Transverse colon (tissue), 4 donors: ENCODE data around the gene MAP1A. TPM values are rescaled to one million over a fixed set of nuclear protein-coding genes. Genes with fewer than 3 reads are reported as not detected.

Experiments used
- DNase-seq: peaks from one replicate; pipeline ENCODE4 v3.0.0-alpha.2; 2019
- H3K27ac ChIP-seq, 4 donors: fragments of 200-600 bp; sonication (generic); 2 replicates each; pipeline ENCODE4 v1.5.1; 2016 to 2018; ENCODE audit warnings: inconsistent platforms in 4 of 4
- H3K27me3 ChIP-seq: fragments of 200-600 bp; sonication (generic); 2 replicates; pipeline ENCODE4 v1.5.1; 2017; ENCODE audit warnings: inconsistent platforms
- H3K36me3 ChIP-seq, 4 donors: fragments of 200-600 bp; sonication (generic); 2 replicates each; pipeline ENCODE4 v1.5.1; 2017 to 2019; ENCODE audit warnings: inconsistent platforms in 4 of 4
- H3K4me1 ChIP-seq, 4 donors: fragments of 200-600 bp; sonication (generic); 2 replicates each; pipeline ENCODE4 v1.5.1; 2017 to 2020; ENCODE audit warnings: inconsistent platforms in 4 of 4
- H3K4me3 ChIP-seq, 4 donors: fragments of 200-600 bp; sonication (generic); 1 replicate in 1 of 4; 2 replicates in 3 of 4; pipeline versions ENCODE4 v1.5.1 to v1.6.1; 2017 to 2019; ENCODE audit warnings: inconsistent platforms in 4 of 4
- H3K9me3 ChIP-seq, 2 donors: fragments of 200-600 bp; sonication (generic); 2 replicates each; pipeline ENCODE4 v1.5.1; 2017 to 2019; ENCODE audit warnings: inconsistent platforms in 2 of 2
- EP300 ChIP-seq: sonication (generic); formaldehyde crosslinking; IDR thresholded peaks from one replicate; pipeline ENCODE4 v1.6.1; 2017; ENCODE audit warnings: antibody characterized with exemption, low read depth
- POLR2A ChIP-seq: fragments of 450-650 bp; IDR thresholded peaks from one replicate; pipeline ENCODE4 v1.6.1; 2016; ENCODE audit warnings: antibody characterized with exemption, mild to moderate bottlenecking, moderate library complexity
- POLR2AphosphoS5 ChIP-seq, 3 donors: sonication (generic); formaldehyde crosslinking; IDR thresholded peaks; one replicate each; pipeline ENCODE4 v1.6.1; 2016; ENCODE audit warnings: antibody characterized with exemption in 3 of 3
- WGBS, 2 donors: methylation state at CpG; one replicate each; pipeline ENCODE4 v1.1.5; 2018; ENCODE audit warnings: low coverage in 1 of 2; 5-methylcytosine and 5-hydroxymethylcytosine counted together
- in situ Hi-C, 4 donors: fragments of 200-750 bp; cut with MboI; loops; one replicate each; pipeline versions ENCODE4 v1.15.0 to v1.15.1; 2017; ENCODE audit warnings: low sequenced_read_pairs in 3 of 4, low pct_ligation_motif_present in 1 of 4, low pct_unique_long_range_greater_than_20kb in 1 of 4
- intact Hi-C: fragments of 100-400 bp; cut with DNase I; formaldehyde crosslinking; loops from one replicate; pipeline ENCODE4 v1.15.1; 2023; ENCODE audit warnings: low total_unique reads
- total RNA-seq, 4 donors: library from RNA; depleted of rRNA; stranded (reverse); fragments of >200 nt; gene quantifications; one replicate each; pipeline ENCODE4 v1.1.0, GENCODE V29; 2016
- TF ChIP-seq, protein P1 (sequence below), 5 experiments: fragments of 200-600 bp in 3 of 5; fragments of 450-650 bp in 2 of 5; sonication (generic) in 3 of 5; IDR thresholded peaks; 1 replicate in 2 of 5; 2 replicates in 3 of 5; pipeline ENCODE4 v1.5.1; 2016 to 2017; ENCODE audit warnings: antibody characterized with exemption in 5 of 5, inconsistent platforms in 3 of 5, mild to moderate bottlenecking in 2 of 5, moderate library complexity in 1 of 5

The MAP1A gene
- total RNA-seq, 4 donors from 2014 or later, result 6.3 to 14.6 (median 9.8) TPM

- Histone ChIP-seq H3K27me3 (no peaks in the 10 kb centered on the region), H3K4me1 (peaks cover 0 to 18% (median 7%) of the 10 kb centered on the region in 4 donors), H3K4me3 (no peak overlapping the region), H3K9me3 (no peaks in the 10 kb centered on the region), H3K36me3 (no peaks in the 10 kb centered on the region), H3K27ac (no peak overlapping the region)
- in situ Hi-C loops (no loop called here), intact Hi-C loops (no loop called here)
- DNase-seq, result no peak
- WGBS, 2 donors, result 84% methylated on average over 12 of the region's 12 CpGs; no CpG with 5 or more reads in 1 of the 2 donors
- TF ChIP-seq EP300, result no peak
- TF ChIP-seq POLR2A, result no peak
- TF ChIP-seq, protein P1, sequence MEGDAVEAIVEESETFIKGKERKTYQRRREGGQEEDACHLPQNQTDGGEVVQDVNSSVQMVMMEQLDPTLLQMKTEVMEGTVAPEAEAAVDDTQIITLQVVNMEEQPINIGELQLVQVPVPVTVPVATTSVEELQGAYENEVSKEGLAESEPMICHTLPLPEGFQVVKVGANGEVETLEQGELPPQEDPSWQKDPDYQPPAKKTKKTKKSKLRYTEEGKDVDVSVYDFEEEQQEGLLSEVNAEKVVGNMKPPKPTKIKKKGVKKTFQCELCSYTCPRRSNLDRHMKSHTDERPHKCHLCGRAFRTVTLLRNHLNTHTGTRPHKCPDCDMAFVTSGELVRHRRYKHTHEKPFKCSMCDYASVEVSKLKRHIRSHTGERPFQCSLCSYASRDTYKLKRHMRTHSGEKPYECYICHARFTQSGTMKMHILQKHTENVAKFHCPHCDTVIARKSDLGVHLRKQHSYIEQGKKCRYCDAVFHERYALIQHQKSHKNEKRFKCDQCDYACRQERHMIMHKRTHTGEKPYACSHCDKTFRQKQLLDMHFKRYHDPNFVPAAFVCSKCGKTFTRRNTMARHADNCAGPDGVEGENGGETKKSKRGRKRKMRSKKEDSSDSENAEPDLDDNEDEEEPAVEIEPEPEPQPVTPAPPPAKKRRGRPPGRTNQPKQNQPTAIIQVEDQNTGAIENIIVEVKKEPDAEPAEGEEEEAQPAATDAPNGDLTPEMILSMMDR (IDR thresholded peaks at IDR 0.05), result no peak
- TF ChIP-seq POLR2AphosphoS5 (IDR thresholded peaks at IDR 0.05), result no peak
Observed at GRCh38 chr15:43527802-43528541, 10.6 kb downstream of the MAP1A start.

GRCh38 chr15:43528542-43529007 is 11.2 kb downstream of the MAP1A start:
- 80% methylated on average over 11 of the region's 11 CpGs; no CpG with 5 or more reads in 1 of the 2 donors for WGBS, 2 donors
- no peaks in the 10 kb centered on the region for H3K36me3 ChIP-seq
- no peak for DNase-seq
- H3K4me3 ChIP-seq, result no peak overlapping the region
- no peak overlapping the region for H3K27ac ChIP-seq
- no peaks in the 10 kb centered on the region for H3K27me3 ChIP-seq
- H3K4me1 ChIP-seq, result peaks cover 0 to 21% (median 10%) of the 10 kb centered on the region in 4 donors
- no peaks in the 10 kb centered on the region for H3K9me3 ChIP-seq
- TF ChIP-seq, protein P1 (IDR thresholded peaks at IDR 0.05), result no peak
- TF ChIP-seq POLR2AphosphoS5 (IDR thresholded peaks at IDR 0.05), result no peak
- TF ChIP-seq POLR2A, result no peak
- in situ Hi-C loops, result no loop called here
- intact Hi-C loops, result no loop called here

DNA sequence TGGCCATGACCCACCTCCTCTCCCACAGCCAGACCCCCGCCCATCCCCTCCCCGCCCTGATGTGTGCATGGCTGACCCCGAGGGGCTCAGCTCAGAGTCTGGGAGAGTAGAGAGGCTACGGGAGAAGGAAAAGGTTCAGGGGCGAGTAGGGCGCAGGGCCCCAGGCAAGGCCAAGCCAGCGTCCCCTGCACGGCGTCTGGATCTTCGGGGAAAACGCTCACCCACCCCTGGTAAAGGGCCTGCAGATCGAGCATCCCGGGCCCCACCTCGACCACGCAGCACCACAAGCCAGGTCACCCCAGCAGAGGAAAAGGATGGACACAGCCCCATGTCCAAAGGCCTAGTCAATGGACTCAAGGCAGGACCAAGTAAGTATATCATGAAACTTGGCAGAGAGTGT is 11.7 kb downstream of the MAP1A start:
- in situ Hi-C loops (no loop called here), intact Hi-C loops (no loop called here)
- Histone ChIP-seq H3K27ac (no peak overlapping the region), H3K4me3 (no peak overlapping the region), H3K27me3 (no peaks in the 10 kb centered on the region), H3K4me1 (peaks cover 0 to 21% (median 10%) of the 10 kb centered on the region in 4 donors), H3K9me3 (no peaks in the 10 kb centered on the region), H3K36me3 (no peaks in the 10 kb centered on the region)
- no peak for DNase-seq
- 100% methylated on average over 12 of the region's 15 CpGs; no CpG with 5 or more reads in 1 of the 2 donors for WGBS, 2 donors
- TF ChIP-seq POLR2AphosphoS5 (IDR thresholded peaks at IDR 0.05), result no peak
- no peak for TF ChIP-seq EP300
- TF ChIP-seq, protein P1 (IDR thresholded peaks at IDR 0.05), result no peak
- TF ChIP-seq POLR2A, result no peak

- no peaks in the 10 kb centered on the region for H3K36me3 ChIP-seq
- TF ChIP-seq, protein P1 (IDR thresholded peaks at IDR 0.05), result no peak
- TF ChIP-seq EP300 (no peak), POLR2AphosphoS5 (IDR thresholded peaks at IDR 0.05) (no peak), POLR2A (no peak)
- DNase-seq, result no peak
- peaks cover 0 to 21% (median 10%) of the 10 kb centered on the region in 4 donors for H3K4me1 ChIP-seq
- no peaks in the 10 kb centered on the region for H3K27me3 ChIP-seq
- H3K9me3 ChIP-seq, result no peaks in the 10 kb centered on the region
- in situ Hi-C loops, result no loop called here
- no peak overlapping the region for H3K27ac ChIP-seq
- 91% methylated on average over 12 of the region's 12 CpGs; no CpG with 5 or more reads in 1 of the 2 donors for WGBS, 2 donors
- no peak overlapping the region for H3K4me3 ChIP-seq
- intact Hi-C loops, result no loop called here
Observed at GRCh38 chr15:43529587-43530345, 12.4 kb downstream of the MAP1A start.
